GM12891 (cell line): ENCODE measurements around the gene NLRX1.

Experiments
- PAX5 ChIP-seq: IDR thresholded peaks from 2 replicates; pipeline ENCODE4 v1.6.1; 2011; ENCODE audit warnings: low read length, moderate library complexity, mild to moderate bottlenecking; ENCODE audit not compliant: insufficient read depth, severe bottlenecking
- POLR2A ChIP-seq: IDR thresholded peaks from 2 replicates; pipeline ENCODE4 v1.6.1; 2011; ENCODE audit warnings: low read depth, low read length, control low read depth
- POLR2AphosphoS5 ChIP-seq: IDR thresholded peaks from 2 replicates; pipeline ENCODE4 v1.6.1; 2011; ENCODE audit warnings: low read depth, low read length, control low read depth
- POU2F2 ChIP-seq: IDR thresholded peaks from 2 replicates; pipeline ENCODE4 v1.6.1; 2011; ENCODE audit warnings: low read depth, mild to moderate bottlenecking, control low read depth, low read length, moderate library complexity
- SPI1 ChIP-seq: IDR thresholded peaks from 2 replicates; pipeline ENCODE4 v1.6.1; 2011; ENCODE audit warnings: low read depth, low read length, control low read depth
- TAF1 ChIP-seq: IDR thresholded peaks from 2 replicates; pipeline ENCODE4 v1.6.1; 2011; ENCODE audit warnings: low read depth, low read length, control low read depth

GRCh38 chr11:119118946-119119345 is 49.6 kb upstream of the NLRX1 start:
- TF ChIP-seq SPI1, result no peak
- TF ChIP-seq POLR2A, result no peak
- no peak for TF ChIP-seq TAF1
- no peak for TF ChIP-seq POLR2AphosphoS5
- TF ChIP-seq POU2F2, result no peak
- TF ChIP-seq PAX5, result no peak
